HG03439 (cell line): Measurements from ENCODE around the gene ANO7.

Source experiments
- ATAC-seq: cut with Tn5 transposase; IDR thresholded peaks from one replicate; pipeline ENCODE4 v1.9.1; 2021; ENCODE audit warnings: mild to moderate bottlenecking, moderate library complexity; ENCODE audit not compliant: unreplicated experiment

Gene ANO7

DNA sequence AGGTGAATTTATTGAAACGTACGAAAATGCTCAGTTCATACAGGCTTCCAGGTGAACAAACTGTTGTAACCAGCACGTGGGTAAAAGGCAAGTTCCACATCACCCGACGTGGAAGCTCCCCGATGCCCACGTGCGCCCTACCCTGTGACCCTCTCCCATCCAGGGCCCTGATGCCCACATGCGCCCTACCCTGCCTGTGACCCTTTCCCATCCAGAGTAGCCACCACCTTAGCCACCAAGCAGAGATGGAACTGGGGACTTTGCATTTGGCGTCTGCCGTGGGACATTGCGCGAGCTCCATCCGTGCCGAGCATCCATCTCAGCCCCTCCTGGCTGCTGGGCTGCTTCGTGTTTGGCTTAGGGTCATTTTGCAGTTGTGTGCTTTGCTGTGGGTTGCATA is 37.5 kb downstream of the ANO7 start:
- no peak for ATAC-seq

GRCh38 chr2:241226723-241227572 is 38.5 kb downstream of the ANO7 start:
- ATAC-seq, result no peak

DNA sequence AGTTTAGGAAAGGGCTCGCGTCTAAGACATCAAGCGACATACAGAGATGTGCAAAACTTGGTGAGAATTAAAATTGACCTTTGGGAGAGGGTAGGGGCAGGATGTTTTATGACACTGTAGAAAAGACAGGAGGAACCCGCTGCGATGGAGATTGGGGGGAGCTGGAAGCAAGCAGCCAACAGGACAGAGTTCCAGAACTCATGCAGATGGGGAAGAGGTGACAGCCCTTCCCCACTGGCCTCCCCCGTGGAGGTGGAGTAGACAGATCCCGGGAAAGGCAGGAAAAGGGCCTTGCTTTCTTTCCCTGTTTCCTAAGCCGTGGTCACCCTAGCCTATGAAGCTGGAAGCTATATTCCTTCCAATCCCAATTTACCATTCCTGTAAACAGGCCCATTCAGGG is 39.1 kb downstream of the ANO7 start:
- ATAC-seq, result no peak

DNA sequence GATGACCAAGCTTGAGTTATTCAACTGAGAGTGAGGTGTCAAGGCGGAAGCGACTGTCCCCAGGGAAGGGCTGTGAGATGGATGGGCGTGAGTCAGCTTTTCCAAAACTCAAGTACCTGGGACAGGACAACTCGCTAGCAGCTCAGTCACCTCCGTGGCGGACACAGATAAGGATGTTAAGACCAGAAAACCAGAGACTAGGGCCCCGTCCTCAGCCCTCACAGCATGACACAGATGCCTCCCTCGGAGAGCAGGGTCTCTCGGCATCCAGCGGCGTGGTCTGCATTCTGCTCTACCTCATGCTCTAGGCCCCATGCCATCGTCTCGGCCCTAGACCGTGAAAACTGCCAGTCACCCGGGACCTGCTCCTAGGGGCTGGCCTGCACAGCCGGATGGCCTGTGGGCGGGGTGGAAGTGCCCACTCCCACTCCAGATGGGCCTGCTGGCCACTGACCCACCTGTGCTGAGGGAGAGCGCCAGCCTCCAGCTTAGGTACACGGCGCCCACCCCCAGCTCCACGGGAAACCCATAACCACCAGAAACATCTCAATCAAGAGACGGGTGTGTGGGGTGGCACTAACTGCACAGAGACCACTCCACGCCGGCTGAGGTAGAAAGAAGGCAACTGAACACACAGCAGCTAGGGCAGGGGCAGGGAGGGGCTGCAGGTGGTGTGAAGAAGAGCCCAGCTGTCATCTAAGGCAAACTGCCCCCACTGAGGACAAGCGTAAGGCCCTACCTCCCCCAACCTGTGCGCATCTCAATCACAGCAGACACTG is 39.8 kb downstream of the ANO7 start:
- no peak for ATAC-seq

DNA sequence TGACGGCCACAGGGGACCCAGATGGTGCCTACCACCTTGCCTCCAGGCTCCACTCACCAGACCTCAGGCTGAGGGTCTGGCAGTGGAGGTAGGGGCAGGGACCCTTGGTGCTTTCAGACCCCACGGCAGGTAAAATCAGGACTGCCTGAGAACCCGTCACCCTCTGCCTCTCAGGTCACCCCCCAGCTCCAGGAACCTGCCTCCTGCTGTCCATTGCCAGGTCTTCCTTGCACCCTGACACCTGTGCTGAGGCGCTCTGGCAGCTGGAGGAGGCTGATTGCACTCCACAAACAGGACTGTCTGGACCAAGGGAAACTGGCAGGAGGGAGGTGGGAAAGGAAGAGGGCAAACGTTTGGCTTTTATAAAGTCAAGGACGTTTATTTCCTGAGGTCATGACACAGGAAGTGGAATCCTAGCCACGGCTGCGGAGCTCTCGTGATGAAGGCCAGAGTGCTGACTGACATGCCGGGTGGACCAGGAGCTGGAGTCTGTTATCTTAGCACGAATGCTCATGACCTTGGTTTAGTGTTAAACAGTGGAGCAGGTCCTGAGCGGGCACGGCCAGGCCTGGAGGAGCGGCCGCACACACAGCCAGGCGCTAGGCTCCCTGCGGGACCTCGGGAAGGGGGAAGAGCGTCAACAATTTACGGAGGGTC is 40.5 kb downstream of the ANO7 start:
- no peak for ATAC-seq

- no peak for ATAC-seq
Observed at GRCh38 chr2:241229563-241230401, 41.3 kb downstream of the ANO7 start.

- ATAC-seq, result no peak
Observed at GRCh38 chr2:241230435-241230834, 42.0 kb downstream of the ANO7 start.

- no peak for ATAC-seq
Observed at GRCh38 chr2:241232736-241233575, 44.5 kb downstream of the ANO7 start.

- no peak for ATAC-seq
Observed at GRCh38 chr2:241234066-241234790, 45.8 kb downstream of the ANO7 start.

DNA sequence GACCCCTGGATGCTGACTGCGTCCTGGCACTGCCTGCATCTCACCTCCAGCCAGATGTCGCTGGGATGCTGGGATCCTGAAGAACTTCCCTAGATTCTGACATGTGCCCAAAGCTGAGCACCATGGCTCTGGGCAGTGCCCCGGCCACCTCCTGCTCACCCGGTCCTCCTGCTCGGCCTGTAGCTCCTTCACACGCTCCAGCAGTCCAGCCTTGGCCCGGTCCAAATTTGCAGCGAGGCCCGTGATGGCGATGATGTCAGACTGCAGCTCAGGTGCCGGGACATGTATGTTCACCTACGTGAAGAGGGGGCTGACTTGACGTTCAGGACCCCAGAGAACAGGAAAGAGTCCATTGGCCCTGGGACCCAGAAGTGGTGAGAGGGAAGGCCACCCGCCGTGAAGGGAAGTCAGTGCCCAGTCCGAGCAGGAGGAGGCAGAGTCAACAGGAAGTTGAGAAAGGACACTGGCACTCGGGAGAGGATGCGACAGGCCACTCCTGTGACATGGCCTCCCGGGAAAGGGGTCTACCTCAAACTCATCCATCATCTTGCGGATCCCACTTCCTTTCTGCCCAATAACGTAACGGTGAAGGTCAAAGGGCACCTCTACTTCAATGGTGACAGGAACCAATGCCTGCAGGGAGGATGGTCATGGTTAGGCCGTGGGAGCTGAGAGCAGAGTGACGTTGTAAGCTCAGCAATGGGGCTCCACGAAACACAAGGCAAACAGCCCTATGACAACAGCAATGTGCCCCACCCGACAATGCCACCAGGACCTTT is 46.7 kb downstream of the ANO7 start:
- ATAC-seq, result no peak

- ATAC-seq, result no peak
Observed at GRCh38 chr2:241235859-241236593, 47.5 kb downstream of the ANO7 start.

GRCh38 chr2:241237047-241237446 is 48.6 kb downstream of the ANO7 start:
- no peak for ATAC-seq

- no peak for ATAC-seq
Observed at GRCh38 chr2:241237949-241238371, 49.5 kb downstream of the ANO7 start.

DNA sequence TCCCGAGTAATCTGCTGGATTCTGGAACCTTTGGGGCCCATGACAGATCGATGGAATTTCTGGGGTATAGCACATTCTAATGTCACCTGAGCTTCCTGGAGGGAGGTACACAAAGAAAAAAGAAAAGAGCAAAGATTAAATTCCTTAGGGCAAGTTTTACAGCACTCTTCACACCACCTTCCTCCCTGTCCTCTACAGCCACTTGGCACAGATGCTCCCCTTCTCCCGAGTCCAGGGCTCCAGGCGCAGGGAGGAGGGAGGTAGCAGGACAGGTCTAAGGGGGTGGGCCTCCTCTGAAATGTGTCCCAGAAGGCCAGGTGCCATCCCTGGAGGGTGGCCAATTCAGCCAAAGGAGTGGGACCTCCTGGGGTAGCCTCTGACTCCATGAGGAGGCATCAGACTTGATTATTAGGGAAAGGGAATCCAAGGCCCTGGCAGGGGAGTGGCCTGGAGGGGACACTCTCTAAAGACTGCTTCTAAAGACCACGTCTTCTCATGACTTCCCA is 50.3 kb downstream of the ANO7 start:
- ATAC-seq, result no peak

DNA sequence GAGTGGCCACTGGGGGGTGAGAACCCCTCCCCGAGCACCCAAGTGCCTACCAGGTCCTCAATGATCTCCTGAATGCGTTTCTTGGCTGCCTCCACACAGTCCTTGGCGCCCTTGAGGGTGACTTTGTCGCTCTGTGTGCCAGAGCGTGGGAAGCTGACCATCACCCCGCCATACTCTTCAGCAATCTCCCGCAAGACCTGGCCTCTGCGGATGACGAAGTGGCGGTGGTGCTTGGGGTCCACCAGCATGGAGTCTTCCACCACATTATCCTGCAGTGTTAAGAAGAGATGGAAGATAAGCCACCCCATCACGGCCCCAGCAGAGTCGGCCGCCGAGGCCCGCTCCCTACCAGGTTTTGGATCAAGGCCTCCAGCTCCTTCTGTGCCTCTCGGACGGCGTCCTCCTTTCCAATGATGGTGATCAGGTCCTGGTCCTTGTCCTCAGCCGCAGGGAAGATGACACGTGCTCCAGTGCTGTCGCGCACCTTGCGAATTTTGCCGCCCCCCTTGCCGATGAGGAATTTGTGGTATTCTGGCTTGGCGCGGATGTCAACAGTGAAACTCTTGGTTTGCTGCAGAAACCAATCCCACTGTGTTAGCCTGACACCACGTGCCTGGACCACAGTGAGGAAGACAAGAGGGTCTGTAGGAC is 51.2 kb downstream of the ANO7 start:
- ATAC-seq, result no peak

DNA sequence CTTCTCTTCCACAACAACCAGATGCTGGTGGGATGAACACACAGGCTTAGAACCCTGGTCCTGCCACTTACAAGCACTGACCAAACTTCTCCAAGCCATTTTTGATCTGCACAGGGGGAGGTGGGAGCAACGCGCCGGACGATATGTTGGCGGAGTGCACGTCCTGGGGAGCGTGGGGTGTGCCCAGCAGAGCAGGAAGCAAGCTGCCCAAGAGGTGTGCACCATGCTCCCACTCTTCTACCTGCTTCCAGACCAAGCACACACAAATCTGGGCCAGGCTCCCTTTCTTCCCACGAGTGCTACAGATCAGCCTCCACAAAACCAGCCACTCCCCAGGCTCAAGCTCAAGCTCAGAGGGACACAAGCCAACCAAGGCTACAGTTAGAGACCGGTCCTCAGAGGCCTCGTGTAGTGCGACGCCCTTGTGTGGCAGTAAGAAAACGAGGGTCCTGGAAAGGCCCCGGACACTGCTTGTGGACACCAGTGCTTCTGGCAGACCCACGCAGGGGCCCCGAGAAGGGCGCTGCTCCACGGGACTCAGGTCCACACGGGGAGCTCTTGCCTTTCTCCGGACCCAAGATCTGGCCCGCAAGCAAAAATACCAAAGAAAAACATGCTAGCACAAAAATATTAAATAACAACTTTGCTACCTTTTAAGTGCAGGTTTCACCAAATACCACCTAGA is 52.0 kb downstream of the ANO7 start:
- no peak for ATAC-seq
